IPS-18a (cell line): ENCODE measurements around the gene SDHB.

Source experiments
- H3K27ac ChIP-seq: one replicate; pipeline ENCODE4 v1.5.1; 2013; ENCODE audit warnings: low read length
- H3K27me3 ChIP-seq: one replicate; pipeline ENCODE4 v1.6.1; 2013; ENCODE audit warnings: mild to moderate bottlenecking, low read length; ENCODE audit not compliant: control insufficient read depth, insufficient read depth
- H3K36me3 ChIP-seq: one replicate; pipeline ENCODE4 v1.6.1; 2013; ENCODE audit warnings: low read depth, low read length; ENCODE audit not compliant: control insufficient read depth
- H3K4me1 ChIP-seq: one replicate; pipeline ENCODE4 v1.6.1; 2013; ENCODE audit warnings: low read depth, low read length; ENCODE audit not compliant: control insufficient read depth
- H3K4me3 ChIP-seq: one replicate; pipeline ENCODE4 v1.5.1; 2013; ENCODE audit warnings: low read length
- H3K9ac ChIP-seq: one replicate; pipeline ENCODE4 v1.6.1; 2013; ENCODE audit warnings: mild to moderate bottlenecking, low read length, moderate library complexity
- H3K9me3 ChIP-seq: one replicate; pipeline ENCODE4 v1.6.1; 2013; ENCODE audit warnings: low read depth, low read length; ENCODE audit not compliant: control insufficient read depth

SDHB gene

DNA sequence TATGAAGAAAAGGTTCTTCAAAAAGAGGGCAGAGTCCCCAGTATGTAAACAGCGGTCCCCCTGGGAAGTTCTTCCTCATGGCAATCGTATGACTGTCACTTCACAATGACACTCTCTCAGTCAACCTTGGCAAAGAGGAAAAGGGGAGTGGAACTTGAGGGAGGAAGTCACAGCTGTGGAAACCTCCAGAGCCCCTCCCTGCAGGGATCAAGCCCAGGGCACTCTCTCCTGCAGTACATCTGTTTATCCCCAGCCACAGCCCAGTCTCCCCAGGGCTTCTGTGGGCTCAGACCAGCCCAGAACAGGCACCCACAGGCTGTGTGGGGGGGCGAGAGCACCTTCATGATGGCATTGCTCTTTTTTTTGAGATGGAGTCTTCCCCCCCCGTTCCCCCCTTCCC is 44.1 kb downstream of the SDHB start:
- Histone ChIP-seq H3K9me3 (no peaks in the 10 kb centered on the region), H3K27ac (no peak overlapping the region), H3K27me3 (peaks cover 4% of the 10 kb centered on the region), H3K36me3 (peaks cover 3% of the 10 kb centered on the region), H3K4me3 (no peak overlapping the region), H3K9ac (no peak overlapping the region), H3K4me1 (peaks cover 24% of the 10 kb centered on the region)

DNA sequence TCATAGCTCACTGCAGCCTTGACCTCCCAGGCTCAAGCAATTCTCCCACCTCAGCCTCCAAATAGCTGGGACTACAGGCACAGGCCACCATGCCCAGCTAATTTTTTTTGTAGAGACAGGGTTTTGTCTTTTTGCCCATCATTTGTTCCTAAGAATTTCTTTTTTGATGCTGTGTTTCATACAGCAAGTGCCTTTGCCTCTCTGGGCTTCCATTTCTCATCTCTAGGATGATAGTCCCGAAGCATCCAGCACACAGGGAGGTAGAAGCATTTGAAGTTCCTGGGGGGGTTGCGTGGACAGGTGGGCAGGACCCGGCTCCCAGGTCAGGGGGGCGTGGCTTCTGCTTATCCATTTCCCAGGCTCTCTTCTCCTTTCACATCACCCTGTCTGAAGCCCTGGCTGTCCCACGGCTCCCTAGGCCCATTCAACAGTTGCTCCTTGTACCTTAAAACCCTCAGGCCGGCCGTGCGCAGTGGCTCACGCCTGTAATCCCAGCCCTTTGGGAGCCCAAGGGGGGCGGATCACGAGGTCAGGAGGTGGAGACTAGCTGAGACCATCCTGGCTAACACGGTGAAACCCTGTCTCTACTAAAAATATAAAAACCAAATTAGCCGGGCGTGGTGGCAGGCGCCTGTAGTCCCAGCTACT is 45.5 kb downstream of the SDHB start:
- Histone ChIP-seq H3K4me1 (peaks cover 17% of the 10 kb centered on the region), H3K9ac (no peak overlapping the region), H3K9me3 (no peaks in the 10 kb centered on the region), H3K4me3 (no peak overlapping the region), H3K27ac (no peak overlapping the region), H3K36me3 (peaks cover 12% of the 10 kb centered on the region), H3K27me3 (peaks cover 4% of the 10 kb centered on the region)

GRCh38 chr1:17007121-17007520 is 46.7 kb downstream of the SDHB start:
- H3K4me3 ChIP-seq = no peak overlapping the region
- peaks cover 4% of the 10 kb centered on the region for H3K27me3 ChIP-seq
- no peak overlapping the region for H3K9ac ChIP-seq
- no peaks in the 10 kb centered on the region for H3K9me3 ChIP-seq
- H3K4me1 ChIP-seq = peaks cover 6% of the 10 kb centered on the region
- peaks cover 16% of the 10 kb centered on the region for H3K36me3 ChIP-seq
- H3K27ac ChIP-seq = no peak overlapping the region

- H3K27me3 ChIP-seq = no peaks in the 10 kb centered on the region
- no peak overlapping the region for H3K9ac ChIP-seq
- no peaks in the 10 kb centered on the region for H3K4me1 ChIP-seq
- H3K27ac ChIP-seq = no peak overlapping the region
- H3K4me3 ChIP-seq = no peak overlapping the region
- no peaks in the 10 kb centered on the region for H3K9me3 ChIP-seq
- peaks cover 25% of the 10 kb centered on the region for H3K36me3 ChIP-seq
These were observed 48.5 kb downstream of the SDHB start for GRCh38 chr1:17005365-17005740.

GRCh38 chr1:17004466-17005364 is 49.1 kb downstream of the SDHB start:
- Histone ChIP-seq H3K36me3 (peaks cover 25% of the 10 kb centered on the region), H3K4me1 (no peaks in the 10 kb centered on the region), H3K9ac (no peak overlapping the region), H3K27ac (no peak overlapping the region), H3K9me3 (no peaks in the 10 kb centered on the region), H3K4me3 (no peak overlapping the region), H3K27me3 (no peaks in the 10 kb centered on the region)

DNA sequence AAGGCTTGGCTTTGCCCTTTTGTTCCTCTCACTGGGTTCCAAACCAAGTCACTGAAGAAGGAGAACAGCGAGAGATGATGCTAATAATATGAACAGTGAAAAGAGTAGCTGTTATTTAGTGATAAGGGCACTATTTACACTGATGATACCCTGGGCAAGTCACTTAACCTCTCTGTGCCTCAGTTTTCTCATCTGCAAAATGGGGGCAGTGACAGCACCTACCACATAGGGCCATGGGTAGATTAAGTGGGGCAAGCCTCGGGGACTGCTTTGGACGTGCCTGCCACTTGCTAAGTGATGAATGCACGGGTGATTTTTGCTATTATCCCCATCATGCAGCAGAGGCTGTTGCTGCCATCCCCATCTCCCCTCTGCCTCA is 51.3 kb downstream of the SDHB start:
- Histone ChIP-seq H3K9me3 (no peaks in the 10 kb centered on the region), H3K27ac (no peak overlapping the region), H3K4me1 (no peaks in the 10 kb centered on the region), H3K4me3 (no peak overlapping the region), H3K36me3 (peaks cover 32% of the 10 kb centered on the region), H3K9ac (no peak overlapping the region), H3K27me3 (no peaks in the 10 kb centered on the region)

DNA sequence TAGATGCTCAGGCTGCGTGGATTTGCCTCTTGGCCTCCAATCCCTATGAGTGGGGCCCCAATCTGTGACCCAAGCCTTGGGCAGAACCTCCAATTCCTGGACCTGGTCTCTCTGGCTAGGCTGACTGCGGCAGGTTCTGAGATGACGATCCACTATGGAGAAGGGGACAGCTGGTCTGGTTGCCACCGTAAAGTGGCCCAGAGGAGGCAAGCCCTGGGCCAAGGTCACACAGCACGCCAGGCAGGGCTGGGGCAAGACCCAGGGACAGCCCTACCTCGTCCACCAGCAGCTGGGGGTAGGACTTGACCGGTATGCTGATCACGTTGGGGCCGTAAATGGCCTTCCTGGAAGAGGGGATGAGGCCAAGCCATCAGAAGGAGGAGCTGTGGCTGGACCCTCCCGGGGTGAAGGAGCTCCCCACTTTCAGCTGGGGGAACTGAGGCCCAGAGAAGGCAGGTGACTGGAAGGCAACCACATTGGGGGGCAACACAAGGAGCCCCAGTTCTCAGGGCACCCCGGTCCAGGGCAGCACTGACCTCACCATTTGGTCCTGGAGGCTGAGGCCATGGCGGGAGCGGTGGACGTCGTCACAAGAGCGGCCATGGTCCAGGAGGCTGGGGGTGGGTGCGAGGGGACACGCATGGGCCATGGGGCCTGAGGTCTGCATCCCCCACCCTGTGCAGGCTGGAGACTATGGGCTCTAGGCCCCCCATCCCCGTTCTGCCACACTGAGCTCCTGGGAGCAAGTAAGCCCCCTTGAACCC is 51.9 kb downstream of the SDHB start:
- no peaks in the 10 kb centered on the region for H3K27me3 ChIP-seq
- peaks cover 32% of the 10 kb centered on the region for H3K36me3 ChIP-seq
- no peak overlapping the region for H3K9ac ChIP-seq
- H3K4me1 ChIP-seq = no peaks in the 10 kb centered on the region
- no peak overlapping the region for H3K27ac ChIP-seq
- no peak overlapping the region for H3K4me3 ChIP-seq
- no peaks in the 10 kb centered on the region for H3K9me3 ChIP-seq

GRCh38 chr1:16999863-17000262 is 54.0 kb downstream of the SDHB start:
- peaks cover 29% of the 10 kb centered on the region for H3K36me3 ChIP-seq
- H3K4me3 ChIP-seq = no peak overlapping the region
- H3K9me3 ChIP-seq = no peaks in the 10 kb centered on the region
- no peak overlapping the region for H3K27ac ChIP-seq
- H3K27me3 ChIP-seq = no peaks in the 10 kb centered on the region
- no peak overlapping the region for H3K9ac ChIP-seq
- no peaks in the 10 kb centered on the region for H3K4me1 ChIP-seq

DNA sequence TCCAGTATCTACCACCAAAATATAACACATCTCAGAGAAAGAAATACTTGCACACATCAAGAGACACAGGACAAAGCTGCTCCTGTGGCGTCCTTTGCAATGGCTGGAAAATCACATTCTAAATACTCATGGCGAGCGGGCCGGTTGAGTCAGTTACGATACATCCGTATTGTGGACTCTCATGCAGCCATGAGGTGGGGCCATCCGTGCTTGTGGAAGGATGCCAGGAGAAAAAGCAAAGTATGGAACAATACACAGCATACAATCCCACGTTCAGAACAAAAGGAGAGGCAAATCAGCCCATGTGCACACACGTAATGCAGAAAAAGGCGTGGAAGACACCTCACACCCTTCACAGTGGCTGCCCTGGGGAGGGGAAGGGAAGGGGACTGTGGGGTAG is 55.2 kb downstream of the SDHB start:
- Histone ChIP-seq H3K9ac (no peak overlapping the region), H3K9me3 (no peaks in the 10 kb centered on the region), H3K4me1 (no peaks in the 10 kb centered on the region), H3K27ac (no peak overlapping the region), H3K27me3 (no peaks in the 10 kb centered on the region), H3K4me3 (no peak overlapping the region), H3K36me3 (peaks cover 19% of the 10 kb centered on the region)

GRCh38 chr1:16996845-16997244 is 57.0 kb downstream of the SDHB start:
- no peak overlapping the region for H3K4me3 ChIP-seq
- no peaks in the 10 kb centered on the region for H3K9me3 ChIP-seq
- H3K9ac ChIP-seq = no peak overlapping the region
- no peak overlapping the region for H3K27ac ChIP-seq
- peaks cover 13% of the 10 kb centered on the region for H3K36me3 ChIP-seq
- no peaks in the 10 kb centered on the region for H3K4me1 ChIP-seq
- H3K27me3 ChIP-seq = no peaks in the 10 kb centered on the region

GRCh38 chr1:16993521-16994038 is 60.3 kb downstream of the SDHB start:
- Histone ChIP-seq H3K36me3 (peaks cover 13% of the 10 kb centered on the region), H3K27me3 (no peaks in the 10 kb centered on the region), H3K4me1 (no peaks in the 10 kb centered on the region), H3K9ac (no peak overlapping the region), H3K4me3 (no peak overlapping the region), H3K27ac (no peak overlapping the region), H3K9me3 (no peaks in the 10 kb centered on the region)
